Suprapubic skin (tissue), 4 donors: ENCODE results near the gene KLK1. TPM values are rescaled to one million over a fixed set of nuclear protein-coding genes. Genes with fewer than 3 reads are reported as not detected.

ENCODE experiments used
- DNase-seq, 2 donors: peaks; one replicate each; pipeline ENCODE4 v3.0.0-alpha.2; 2019; ENCODE audit warnings: low spot score in 2 of 2
- H3K27ac ChIP-seq: fragments of 200-600 bp; sonication (generic); one replicate; pipeline ENCODE4 v1.5.1; 2019
- H3K27me3 ChIP-seq: fragments of 200-600 bp; sonication (generic); one replicate; pipeline ENCODE4 v1.5.1; 2019
- H3K36me3 ChIP-seq: fragments of 200-600 bp; sonication (generic); one replicate; pipeline ENCODE4 v1.5.1; 2019
- H3K4me1 ChIP-seq: fragments of 200-600 bp; sonication (generic); one replicate; pipeline ENCODE4 v1.5.1; 2019
- H3K4me3 ChIP-seq: fragments of 200-600 bp; sonication (generic); one replicate; pipeline ENCODE4 v1.5.1; 2019; ENCODE audit warnings: mild to moderate bottlenecking
- H3K9me3 ChIP-seq: fragments of 200-600 bp; sonication (generic); one replicate; pipeline ENCODE4 v1.5.1; 2019
- CTCF ChIP-seq, 2 donors: fragments of 200-600 bp in 1 of 2; fragments of 450-650 bp in 1 of 2; sonication (generic) in 1 of 2; IDR thresholded peaks; one replicate each; pipeline ENCODE4 v1.5.1; 2016 to 2019; ENCODE audit warnings: antibody characterized with exemption in 2 of 2, mild to moderate bottlenecking in 1 of 2, moderate library complexity in 1 of 2
- EP300 ChIP-seq: sonication (generic); formaldehyde crosslinking; IDR thresholded peaks from one replicate; pipeline ENCODE4 v1.6.1; 2017; ENCODE audit warnings: antibody characterized with exemption
- POLR2A ChIP-seq, 2 donors: fragments of 450-650 bp; IDR thresholded peaks; one replicate each; pipeline ENCODE4 v1.6.1; 2017; ENCODE audit warnings: antibody characterized with exemption in 2 of 2, mild to moderate bottlenecking in 2 of 2, moderate library complexity in 2 of 2
- POLR2AphosphoS5 ChIP-seq, 3 donors: sonication (generic); formaldehyde crosslinking; IDR thresholded peaks; one replicate each; pipeline ENCODE4 v1.6.1; 2017; ENCODE audit warnings: antibody characterized with exemption in 3 of 3
- WGBS: methylation state at CpG from one replicate; pipeline ENCODE4 v1.1.5; 2018; 5-methylcytosine and 5-hydroxymethylcytosine counted together
- total RNA-seq, 4 donors: library from RNA; depleted of rRNA; stranded (reverse); fragments of >200 nt; gene quantifications; one replicate each; pipeline ENCODE4 v1.1.0, GENCODE V29; 2016

KLK1 gene
- total RNA-seq, 4 donors from 2014 or later, result 34.3 to 58.3 (median 40.5) TPM

DNA sequence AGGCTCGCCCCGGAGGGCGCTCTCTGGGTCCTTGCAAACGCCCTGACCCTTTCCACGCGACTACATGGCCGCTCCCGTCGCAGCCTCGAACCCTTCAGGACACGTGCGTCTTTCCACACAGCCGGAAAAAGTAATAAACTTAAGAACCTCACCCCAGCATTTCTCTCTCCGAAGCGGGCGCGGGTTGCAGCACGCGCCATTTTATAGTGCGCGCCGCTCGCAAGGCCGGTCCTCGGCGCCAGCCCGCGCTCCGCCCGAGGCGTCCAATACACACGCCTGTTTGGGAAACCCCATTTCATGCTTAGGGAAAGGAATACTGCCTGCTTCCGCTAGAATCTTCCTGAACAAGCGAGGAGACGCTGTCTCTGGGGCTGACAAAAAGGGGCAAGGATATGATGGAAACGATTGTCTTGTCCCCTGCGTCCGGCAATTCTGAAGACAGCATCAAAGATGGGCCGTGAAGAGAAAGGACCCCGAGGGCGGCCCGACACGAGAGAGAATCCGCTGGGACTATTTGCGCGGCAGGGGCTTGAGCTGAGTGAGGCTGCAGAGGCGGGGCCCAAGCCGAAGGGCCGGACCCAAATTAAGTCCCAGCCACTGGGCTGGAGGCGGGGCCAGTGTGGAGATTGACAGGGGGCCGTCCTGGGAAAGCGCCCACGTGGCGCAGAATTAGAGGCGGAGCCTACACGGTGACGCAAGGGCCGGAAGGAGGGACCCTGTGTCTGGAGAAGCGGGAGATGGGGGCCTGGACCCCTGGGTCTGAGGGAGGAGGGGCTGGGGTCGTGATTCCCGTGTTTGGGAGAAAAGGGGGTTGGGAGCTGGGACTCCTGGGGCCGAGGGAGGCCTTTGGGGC, 18.9 kb downstream of the KLK1 start:
- peaks cover 35% of the 10 kb centered on the region for H3K4me1 ChIP-seq
- TF ChIP-seq CTCF (IDR thresholded peaks at IDR 0.05) (no peak), POLR2AphosphoS5 (IDR thresholded peaks at IDR 0.05) (peak; percentile 23 to 91 (median 88)), POLR2A (IDR thresholded peaks at IDR 0.05) (peak in 1 of 2 donors; percentile 51), EP300 (no peak)
- under 1% methylated on average over 61 of the region's 62 CpGs for WGBS

GRCh38 chr19:50803633-50804419, 19.8 kb downstream of the KLK1 start:
- Histone ChIP-seq H3K27ac (peak overlapping the region; percentile 98), H3K4me3 (peak overlapping the region; percentile 92), H3K4me1 (peaks cover 35% of the 10 kb centered on the region), H3K9me3 (no peaks in the 10 kb centered on the region), H3K27me3 (no peaks in the 10 kb centered on the region), H3K36me3 (peaks cover 27% of the 10 kb centered on the region)
- under 1% methylated on average over 39 of the region's 40 CpGs for WGBS
- TF ChIP-seq POLR2A (IDR thresholded peaks at IDR 0.05), result no peak
- no peak for DNase-seq

More for the DNA sequence above, 18.9 kb downstream of the KLK1 start:
- Histone ChIP-seq H3K27ac (peak overlapping the region; percentile 98), H3K9me3 (no peaks in the 10 kb centered on the region), H3K27me3 (no peaks in the 10 kb centered on the region), H3K4me3 (peak overlapping the region; percentile 92), H3K36me3 (peaks cover 19% of the 10 kb centered on the region)
- peak; percentile 99 for DNase-seq

- no peak for DNase-seq
- no peak overlapping the region for H3K27ac ChIP-seq
- no peaks in the 10 kb centered on the region for H3K27me3 ChIP-seq
- TF ChIP-seq POLR2AphosphoS5 (IDR thresholded peaks at IDR 0.05) (no peak), EP300 (no peak), POLR2A (IDR thresholded peaks at IDR 0.05) (no peak), CTCF (IDR thresholded peaks at IDR 0.05) (no peak)
- peaks cover 35% of the 10 kb centered on the region for H3K4me1 ChIP-seq
- no peak overlapping the region for H3K4me3 ChIP-seq
- H3K9me3 ChIP-seq, result no peaks in the 10 kb centered on the region
- 57% methylated on average over 8 of the region's 8 CpGs for WGBS
- peaks cover 51% of the 10 kb centered on the region for H3K36me3 ChIP-seq
Observed at GRCh38 chr19:50801107-50801506, 22.5 kb downstream of the KLK1 start.

GRCh38 chr19:50799547-50799851, 24.1 kb downstream of the KLK1 start:
- no CpG with 5 or more reads among the region's 3 CpGs for WGBS
- H3K9me3 ChIP-seq, result no peaks in the 10 kb centered on the region
- H3K27ac ChIP-seq, result no peak overlapping the region
- no peaks in the 10 kb centered on the region for H3K27me3 ChIP-seq
- peaks cover 36% of the 10 kb centered on the region for H3K4me1 ChIP-seq
- H3K4me3 ChIP-seq, result no peak overlapping the region
- TF ChIP-seq POLR2AphosphoS5 (IDR thresholded peaks at IDR 0.05) (no peak), POLR2A (IDR thresholded peaks at IDR 0.05) (no peak), EP300 (no peak), CTCF (IDR thresholded peaks at IDR 0.05) (no peak)
- DNase-seq, result no peak
- peaks cover 51% of the 10 kb centered on the region for H3K36me3 ChIP-seq

DNA sequence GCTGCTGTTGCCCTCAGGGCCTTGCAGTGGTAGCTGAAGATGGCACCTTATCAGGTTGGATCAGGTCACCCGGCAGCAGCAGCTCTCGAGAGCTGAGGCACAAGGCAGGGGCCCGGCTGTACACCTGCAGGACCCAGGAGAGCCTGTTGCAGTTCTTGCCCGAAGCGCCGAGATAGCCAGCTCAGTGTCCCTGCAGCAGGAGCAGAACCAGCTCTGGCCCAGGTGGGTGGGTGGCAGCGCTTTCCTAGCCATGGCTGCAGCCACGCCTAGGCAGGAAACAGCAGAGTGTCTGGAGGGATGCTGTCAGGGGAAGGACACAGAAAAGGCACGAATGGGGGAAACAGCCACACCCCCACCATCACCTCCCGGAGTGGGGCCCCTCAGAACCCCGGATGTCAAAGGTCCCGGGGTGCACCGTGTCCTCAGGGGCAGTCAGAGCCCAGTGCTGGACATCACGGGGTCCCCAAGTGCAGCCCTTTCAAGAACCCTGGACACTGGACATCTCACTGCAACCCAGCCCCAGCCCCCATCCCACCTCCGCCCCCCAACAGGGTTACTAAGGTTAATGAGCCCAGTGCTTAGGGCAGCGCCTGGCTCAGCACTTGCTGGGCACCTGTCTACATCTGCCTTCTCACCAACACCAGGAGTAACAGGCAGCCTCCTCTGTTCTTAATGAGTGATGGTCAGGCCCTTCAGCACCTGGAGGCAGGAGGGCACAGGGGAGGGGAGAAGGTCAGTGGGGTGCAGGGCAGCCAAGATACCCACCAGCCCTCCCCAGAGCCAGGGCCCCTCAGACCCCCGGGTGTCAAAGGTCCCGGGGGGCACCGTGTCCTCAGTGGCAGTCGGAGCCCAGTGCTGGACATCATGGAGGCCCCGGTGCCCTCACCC, 24.7 kb downstream of the KLK1 start:
- no peaks in the 10 kb centered on the region for H3K9me3 ChIP-seq
- WGBS, result 98% methylated on average over 8 of the region's 21 CpGs
- H3K4me3 ChIP-seq, result no peak overlapping the region
- no peaks in the 10 kb centered on the region for H3K27me3 ChIP-seq
- peaks cover 51% of the 10 kb centered on the region for H3K36me3 ChIP-seq
- H3K4me1 ChIP-seq, result peaks cover 39% of the 10 kb centered on the region
- no peak overlapping the region for H3K27ac ChIP-seq
- DNase-seq, result no peak
- no peak for TF ChIP-seq EP300
